ENCODE data around the gene ATF4. TPM values are rescaled to one million over a fixed set of nuclear protein-coding genes. Genes with fewer than 3 reads are reported as not detected.

Gene ATF4
- total and polyA plus RNA-seq, 3 donors from 2014 or later, result 192 to 228 (median 227) TPM

- TF ChIP-seq, protein P1, sequence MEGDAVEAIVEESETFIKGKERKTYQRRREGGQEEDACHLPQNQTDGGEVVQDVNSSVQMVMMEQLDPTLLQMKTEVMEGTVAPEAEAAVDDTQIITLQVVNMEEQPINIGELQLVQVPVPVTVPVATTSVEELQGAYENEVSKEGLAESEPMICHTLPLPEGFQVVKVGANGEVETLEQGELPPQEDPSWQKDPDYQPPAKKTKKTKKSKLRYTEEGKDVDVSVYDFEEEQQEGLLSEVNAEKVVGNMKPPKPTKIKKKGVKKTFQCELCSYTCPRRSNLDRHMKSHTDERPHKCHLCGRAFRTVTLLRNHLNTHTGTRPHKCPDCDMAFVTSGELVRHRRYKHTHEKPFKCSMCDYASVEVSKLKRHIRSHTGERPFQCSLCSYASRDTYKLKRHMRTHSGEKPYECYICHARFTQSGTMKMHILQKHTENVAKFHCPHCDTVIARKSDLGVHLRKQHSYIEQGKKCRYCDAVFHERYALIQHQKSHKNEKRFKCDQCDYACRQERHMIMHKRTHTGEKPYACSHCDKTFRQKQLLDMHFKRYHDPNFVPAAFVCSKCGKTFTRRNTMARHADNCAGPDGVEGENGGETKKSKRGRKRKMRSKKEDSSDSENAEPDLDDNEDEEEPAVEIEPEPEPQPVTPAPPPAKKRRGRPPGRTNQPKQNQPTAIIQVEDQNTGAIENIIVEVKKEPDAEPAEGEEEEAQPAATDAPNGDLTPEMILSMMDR (IDR thresholded peaks at IDR 0.05), result no peak
- no peak for TF ChIP-seq POLR2A (IDR thresholded peaks at IDR 0.05)
- no peaks in the 10 kb centered on the region for H3K36me3 ChIP-seq (ENCODE audit: low read depth, missing control alignments)
- H3K9me3 ChIP-seq, result no peaks in the 10 kb centered on the region
- H3K4me3 ChIP-seq, result no peak overlapping the region
- WGBS, 2 donors, result 55 to 69% methylated on average over 9 to 13 of the region's 13 CpGs
- H3K27me3 ChIP-seq, result no peaks in the 10 kb centered on the region
- no peak for DNase-seq
- no peak overlapping the region for H3K27ac ChIP-seq
- intact Hi-C loops (cut with DNase I; ENCODE audit: low total_unique reads), result loop anchor here (10.0 kb wide), 2 partner anchors 209 to 349 kb away; partner anchors contain the start of gene RPL3
- H3K4me1 ChIP-seq, result peaks cover 58% of the 10 kb centered on the region
Measured at GRCh38 chr22:39524089-39524752, 3.9 kb downstream of the ATF4 start.

GRCh38 chr22:39524753-39525657 is 4.6 kb downstream of the ATF4 start:
- no peaks in the 10 kb centered on the region for H3K36me3 ChIP-seq (ENCODE audit: low read depth, missing control alignments)
- H3K9me3 ChIP-seq, result no peaks in the 10 kb centered on the region
- WGBS, 2 donors, result 69 to 73% methylated on average over 8 to 10 of the region's 10 CpGs
- H3K27ac ChIP-seq, result peak overlapping the region in 1 of 2 donors; percentile 41
- intact Hi-C loops (cut with DNase I; ENCODE audit: low total_unique reads), result loop anchor here (10.0 kb wide), 2 partner anchors 210 to 350 kb away; partner anchors contain the start of gene RPL3
- no peaks in the 10 kb centered on the region for H3K27me3 ChIP-seq
- H3K4me1 ChIP-seq, result peaks cover 65% of the 10 kb centered on the region
- no peak overlapping the region for H3K4me3 ChIP-seq
- no peak for DNase-seq
- no peak for TF ChIP-seq POLR2A (IDR thresholded peaks at IDR 0.05)
- TF ChIP-seq, protein P1 (IDR thresholded peaks at IDR 0.05), result no peak

GRCh38 chr22:39525658-39525975 is 5.3 kb downstream of the ATF4 start:
- TF ChIP-seq, protein P1 (IDR thresholded peaks at IDR 0.05), result no peak
- no peak for TF ChIP-seq POLR2A (IDR thresholded peaks at IDR 0.05)
- Histone ChIP-seq H3K9me3 (no peaks in the 10 kb centered on the region), H3K4me3 (no peak overlapping the region), H3K27ac (peak overlapping the region in 1 of 2 donors; percentile 41), H3K4me1 (peaks cover 68% of the 10 kb centered on the region), H3K27me3 (no peaks in the 10 kb centered on the region), H3K36me3 (ENCODE audit: low read depth, missing control alignments) (no peaks in the 10 kb centered on the region)
- WGBS, 2 donors, result 73% methylated on average over 4 of the region's 4 CpGs
- intact Hi-C loops (cut with DNase I; ENCODE audit: low total_unique reads), result loop anchor here (10.0 kb wide), 2 partner anchors 211 to 351 kb away; partner anchors contain the start of gene RPL3
- no peak for DNase-seq

DNA sequence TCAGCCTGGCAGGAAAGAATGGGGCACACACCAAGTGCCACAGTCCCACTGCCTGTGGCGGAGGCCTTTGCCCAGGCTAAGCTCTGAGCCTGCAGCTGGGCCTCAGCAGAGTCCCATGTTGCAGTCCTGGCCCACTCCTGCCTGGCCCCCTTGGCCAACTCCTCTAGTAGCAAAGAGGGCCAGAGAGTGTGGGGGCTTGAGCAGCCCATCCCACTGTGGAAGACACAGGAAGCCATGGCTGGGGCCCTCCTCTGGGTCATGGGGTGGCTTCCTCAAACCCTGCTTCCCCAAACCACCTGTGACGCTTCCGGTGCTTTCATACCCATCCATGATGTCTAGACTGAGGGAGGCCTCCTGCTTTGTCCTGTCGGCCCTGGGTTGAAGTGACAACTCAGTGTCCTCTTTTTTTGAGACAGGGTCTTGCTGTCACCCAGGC is 6.4 kb downstream of the ATF4 start:
- intact Hi-C loops (cut with DNase I; ENCODE audit: low total_unique reads), result loop anchor here (10.0 kb wide), 2 partner anchors 212 to 352 kb away; partner anchors contain the start of gene RPL3
- no peak for TF ChIP-seq POLR2A (IDR thresholded peaks at IDR 0.05)
- TF ChIP-seq, protein P1 (IDR thresholded peaks at IDR 0.05), result no peak
- Histone ChIP-seq H3K36me3 (ENCODE audit: low read depth, missing control alignments) (no peaks in the 10 kb centered on the region), H3K4me1 (peaks cover 72% of the 10 kb centered on the region), H3K4me3 (no peak overlapping the region), H3K9me3 (no peaks in the 10 kb centered on the region), H3K27ac (no peak overlapping the region), H3K27me3 (no peaks in the 10 kb centered on the region)
- WGBS, 2 donors, result 55 to 77% methylated on average over 2 to 4 of the region's 4 CpGs
- no peak for DNase-seq

Data from testis (tissue), 3 donors.